B cell (primary cell): Measurements from ENCODE around the gene NDUFS7. TPM values are rescaled to one million over a fixed set of nuclear protein-coding genes. Genes with fewer than 3 reads are reported as not detected.

Experiments used
- ATAC-seq: fragments of 200-7000 bp; cut with Tn5 transposase; one replicate; pipeline ENCODE4 v1.10.0; 2021; ENCODE audit warnings: low read depth, mild to moderate bottlenecking, moderate number of reproducible peaks, moderate library complexity
- CTCF ChIA-PET: fragments of 350-600 bp; sonication (Branson Sonifier 250); formaldehyde crosslinking; loops from one replicate; lab custom pipeline; 2021; ENCODE audit warnings: antibody characterized with exemption, inconsistent platforms; lab: Charles Lee
- POLR2A ChIA-PET: fragments of 350-600 bp; sonication (Branson Sonifier 250); formaldehyde crosslinking; loops from one replicate; lab custom pipeline; 2021; ENCODE audit warnings: antibody characterized with exemption; lab: Charles Lee
- DNase-seq: peaks from one replicate; pipeline ENCODE4 v3.0.0; 2013
- H2AFZ ChIP-seq: 2 replicates; pipeline ENCODE4 v1.6.1; 2012; ENCODE audit warnings: mild to moderate bottlenecking, low read depth, low read length; ENCODE audit not compliant: insufficient read depth, poor library complexity, severe bottlenecking
- H3K27ac ChIP-seq, 2 donors: 1 replicate in 1 of 2; 2 replicates in 1 of 2; pipeline ENCODE4 v1.5.1; 2012 to 2013; ENCODE audit warnings: low read length in 2 of 2, mild to moderate bottlenecking in 2 of 2, moderate library complexity in 1 of 2
- H3K27me3 ChIP-seq, 4 experiments: fragments of 200-600 bp in 1 of 4; sonication (generic) in 1 of 4; replicated peaks in 1 of 4; 1 replicate in 2 of 4; 2 replicates in 2 of 4; pipeline versions ENCODE4 v1.6.1 to v1.7.0; 2013 to 2016; ENCODE audit warnings: low read length in 3 of 4, mild to moderate bottlenecking in 2 of 4, mixed read lengths in 1 of 4, moderate library complexity in 1 of 4; ENCODE audit not compliant: insufficient read depth in 4 of 4, control insufficient read depth in 3 of 4; ENCODE audit errors: control extremely low read depth in 1 of 4
- H3K36me3 ChIP-seq, 2 experiments: replicated peaks in 1 of 2; 1 replicate in 1 of 2; 2 replicates in 1 of 2; pipeline versions ENCODE4 v1.6.1 to v1.7.1; 2013; ENCODE audit warnings: low read length in 1 of 2; ENCODE audit not compliant: insufficient read depth in 2 of 2, control insufficient read depth in 1 of 2; ENCODE audit errors: control extremely low read depth in 1 of 2, extremely low read depth in 1 of 2
- H3K4me1 ChIP-seq, 2 donors: fragments of 200-600 bp in 1 of 2; sonication (generic) in 1 of 2; 1 replicate in 1 of 2; 2 replicates in 1 of 2; pipeline versions ENCODE4 v1.5.1 to v1.6.1; 2013 to 2017; ENCODE audit warnings: low read length in 2 of 2; ENCODE audit not compliant: control insufficient read depth in 2 of 2, insufficient read depth in 2 of 2
- H3K4me2 ChIP-seq: replicated peaks from 2 replicates; pipeline ENCODE3; 2012; ENCODE audit warnings: mild to moderate bottlenecking, low read depth, low read length; ENCODE audit not compliant: poor library complexity, severe bottlenecking
- H3K4me3 ChIP-seq, 5 experiments: fragments of 200-600 bp in 1 of 5; sonication (generic) in 1 of 5; 1 replicate in 3 of 5; 2 replicates in 2 of 5; pipeline versions ENCODE4 v1.5.1 to v1.7.0; 2011 to 2016; ENCODE audit warnings: low read length in 4 of 5, mild to moderate bottlenecking in 4 of 5, low read depth in 2 of 5, control low read depth in 1 of 5, moderate library complexity in 1 of 5; ENCODE audit not compliant: insufficient read depth in 1 of 5; ENCODE audit errors: control extremely low read depth in 1 of 5, extremely low read depth in 1 of 5
- H3K79me2 ChIP-seq: fragments of 200-600 bp; sonication (generic); one replicate; pipeline ENCODE4 v1.6.0; 2016; ENCODE audit warnings: low read length; ENCODE audit not compliant: control insufficient read depth, insufficient read depth
- H3K9ac ChIP-seq: fragments of 200-600 bp; sonication (generic); 2 replicates; pipeline ENCODE4 v1.6.1; 2017; ENCODE audit warnings: mild to moderate bottlenecking, low read length, moderate library complexity
- H3K9me3 ChIP-seq, 3 donors: one replicate each; pipeline versions ENCODE4 v1.6.1 to v1.7.1; 2013; ENCODE audit warnings: low read length in 2 of 3; ENCODE audit not compliant: control insufficient read depth in 2 of 3, insufficient read depth in 1 of 3; ENCODE audit errors: control extremely low read depth in 1 of 3
- H4K20me1 ChIP-seq: 2 replicates; pipeline ENCODE4 v1.6.0; 2012; ENCODE audit warnings: mild to moderate bottlenecking, low read length; ENCODE audit not compliant: insufficient read depth, control insufficient read depth, poor library complexity, severe bottlenecking
- H3K27ac Mint-ChIP-seq: one replicate; pipeline ENCODE4 v1.8.0; 2021; ENCODE audit warnings: mixed read lengths
- H3K27me3 Mint-ChIP-seq: one replicate; pipeline ENCODE4 v1.8.0; 2021; ENCODE audit warnings: mixed read lengths
- H3K4me1 Mint-ChIP-seq: one replicate; pipeline ENCODE4 v1.8.0; 2021; ENCODE audit warnings: mixed read lengths
- H3K4me3 Mint-ChIP-seq: one replicate; pipeline ENCODE4 v1.8.0; 2021; ENCODE audit warnings: mixed read lengths
- H3K9me3 Mint-ChIP-seq: one replicate; pipeline ENCODE4 v1.8.0; 2022; ENCODE audit warnings: mixed read lengths; ENCODE audit not compliant: insufficient read depth
- EZH2 ChIP-seq: IDR thresholded peaks from 2 replicates; pipeline ENCODE4 v1.6.1; 2012; ENCODE audit warnings: borderline replicate concordance, low read depth, mild to moderate bottlenecking, moderate library complexity, low read length; ENCODE audit not compliant: insufficient read depth, poor library complexity, severe bottlenecking
- WGBS: methylation state at CpG from one replicate; pipeline ENCODE4 v1.1.5; 2013; ENCODE audit warnings: missing lambda C conversion rate; ENCODE audit not compliant: insufficient coverage; 5-methylcytosine and 5-hydroxymethylcytosine counted together
- intact Hi-C: fragments of 100-400 bp; cut with micrococcal nuclease; formaldehyde crosslinking; loops from one replicate; pipeline ENCODE4 v1.10.0; 2022
- polyA plus RNA-seq: library from polyadenylated mRNA; depleted of rRNA; stranded (reverse); fragments of >200 nt; gene quantifications from 2 replicates; pipeline ENCODE4 v1.2.3, GENCODE V29; 2012
- total RNA-seq, 2 donors: library from RNA; stranded (reverse); fragments of 120-200 nt in 1 of 2; gene quantifications; 1 replicate in 1 of 2; 2 replicates in 1 of 2; pipeline versions ENCODE4 v1.2.3 to v1.2.4, GENCODE V29; 2013 to 2022
- TF ChIP-seq, protein P1 (sequence below): fragments of 200-600 bp; IDR thresholded peaks from one replicate; pipeline ENCODE4 v1.8.0; 2022; ENCODE audit warnings: antibody characterized with exemption, mild to moderate bottlenecking

Gene NDUFS7
- total and polyA plus RNA-seq, 2 donors (not counting 1 experiment from before 2014, with no cell fraction given) = 58.8 to 141 TPM

GRCh38 chr19:1427221-1427920 lies 43.7 kb downstream of the NDUFS7 start:
- Histone ChIP-seq H3K9ac (no peak overlapping the region), H3K4me2 (no peak overlapping the region), H3K4me1 (no peaks in the 10 kb centered on the region), H3K27me3 (no peaks in the 10 kb centered on the region), H2AFZ (no peak overlapping the region), H3K79me2 (peaks cover 42% of the 10 kb centered on the region), H3K36me3 (peaks cover 0 to 73% of the 10 kb centered on the region in 2 experiments), H4K20me1 (peaks cover 74% of the 10 kb centered on the region), H3K27ac (no peak overlapping the region), H3K4me3 (no peak overlapping the region), H3K9me3 (no peaks in the 10 kb centered on the region)
- DNase-seq (no peak), ATAC-seq (no peak)
- Mint-ChIP-seq H3K4me3 (no peak overlapping the region), H3K4me1 (no peaks in the 10 kb centered on the region), H3K27ac (no peak overlapping the region), H3K27me3 (no peaks in the 10 kb centered on the region), H3K9me3 (no peaks in the 10 kb centered on the region)
- intact Hi-C loops = no loop called here
- CTCF ChIA-PET = no interaction called here
- WGBS = 93% methylated on average over 26 of the region's 27 CpGs
- TF ChIP-seq, protein P1, sequence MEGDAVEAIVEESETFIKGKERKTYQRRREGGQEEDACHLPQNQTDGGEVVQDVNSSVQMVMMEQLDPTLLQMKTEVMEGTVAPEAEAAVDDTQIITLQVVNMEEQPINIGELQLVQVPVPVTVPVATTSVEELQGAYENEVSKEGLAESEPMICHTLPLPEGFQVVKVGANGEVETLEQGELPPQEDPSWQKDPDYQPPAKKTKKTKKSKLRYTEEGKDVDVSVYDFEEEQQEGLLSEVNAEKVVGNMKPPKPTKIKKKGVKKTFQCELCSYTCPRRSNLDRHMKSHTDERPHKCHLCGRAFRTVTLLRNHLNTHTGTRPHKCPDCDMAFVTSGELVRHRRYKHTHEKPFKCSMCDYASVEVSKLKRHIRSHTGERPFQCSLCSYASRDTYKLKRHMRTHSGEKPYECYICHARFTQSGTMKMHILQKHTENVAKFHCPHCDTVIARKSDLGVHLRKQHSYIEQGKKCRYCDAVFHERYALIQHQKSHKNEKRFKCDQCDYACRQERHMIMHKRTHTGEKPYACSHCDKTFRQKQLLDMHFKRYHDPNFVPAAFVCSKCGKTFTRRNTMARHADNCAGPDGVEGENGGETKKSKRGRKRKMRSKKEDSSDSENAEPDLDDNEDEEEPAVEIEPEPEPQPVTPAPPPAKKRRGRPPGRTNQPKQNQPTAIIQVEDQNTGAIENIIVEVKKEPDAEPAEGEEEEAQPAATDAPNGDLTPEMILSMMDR = no peak
- no peak for TF ChIP-seq EZH2
- POLR2A ChIA-PET = no interaction called here

- TF ChIP-seq, protein P1 = no peak
- no peak for TF ChIP-seq EZH2
- Histone ChIP-seq H3K36me3 (peaks cover 0 to 75% of the 10 kb centered on the region in 2 experiments), H3K4me1 (no peaks in the 10 kb centered on the region), H3K4me2 (no peak overlapping the region), H3K9me3 (no peaks in the 10 kb centered on the region), H2AFZ (no peak overlapping the region), H3K4me3 (no peak overlapping the region), H3K27ac (no peak overlapping the region), H4K20me1 (peaks cover 74% of the 10 kb centered on the region), H3K79me2 (peaks cover 41% of the 10 kb centered on the region), H3K27me3 (no peaks in the 10 kb centered on the region), H3K9ac (no peak overlapping the region)
- ChIA-PET CTCF (no interaction called here), POLR2A (no interaction called here)
- intact Hi-C loops = no loop called here
- ATAC-seq (no peak), DNase-seq (no peak)
- Mint-ChIP-seq H3K4me1 (no peaks in the 10 kb centered on the region), H3K9me3 (no peaks in the 10 kb centered on the region), H3K4me3 (no peak overlapping the region), H3K27me3 (no peaks in the 10 kb centered on the region), H3K27ac (no peak overlapping the region)
- 96% methylated on average over 41 of the region's 41 CpGs for WGBS
These were observed 45.2 kb downstream of the NDUFS7 start for GRCh38 chr19:1428738-1429391.
